Spleen (tissue), 11 donors: Measurements from ENCODE around the gene SARS1. TPM values are rescaled to one million over a fixed set of nuclear protein-coding genes. Genes with fewer than 3 reads are reported as not detected.

Experiments
- DNase-seq: peaks from one replicate; pipeline ENCODE4 v3.0.0-alpha.2; 2020
- H3K27ac ChIP-seq, 8 donors: fragments of 200-600 bp; sonication (generic) in 7 of 8; 1 replicate in 4 of 8; 2 replicates in 4 of 8; pipeline versions ENCODE4 v1.5.0 to v1.8.0; 2016 to 2021; ENCODE audit warnings: inconsistent platforms in 4 of 8, mild to moderate bottlenecking in 4 of 8, moderate library complexity in 1 of 8
- H3K27me3 ChIP-seq, 7 donors: fragments of 200-600 bp; sonication (generic) in 6 of 7; replicated peaks in 1 of 7; 1 replicate in 4 of 7; 2 replicates in 3 of 7; pipeline versions ENCODE4 v1.5.0 to v1.8.0; 2016 to 2021; ENCODE audit warnings: inconsistent platforms in 3 of 7, mild to moderate bottlenecking in 1 of 7
- H3K36me3 ChIP-seq, 6 donors: fragments of 200-600 bp; sonication (generic) in 5 of 6; 1 replicate in 4 of 6; 2 replicates in 2 of 6; pipeline versions ENCODE4 v1.5.0 to v1.8.0; 2016 to 2021; ENCODE audit warnings: inconsistent platforms in 2 of 6
- H3K4me1 ChIP-seq, 6 donors: fragments of 200-600 bp; sonication (generic) in 5 of 6; 1 replicate in 3 of 6; 2 replicates in 3 of 6; pipeline versions ENCODE4 v1.5.0 to v1.8.0; 2016 to 2021; ENCODE audit warnings: inconsistent platforms in 3 of 6
- H3K4me3 ChIP-seq, 8 donors: fragments of 200-600 bp; sonication (generic) in 7 of 8; 1 replicate in 4 of 8; 2 replicates in 4 of 8; pipeline versions ENCODE4 v1.5.0 to v1.8.0; 2016 to 2021; ENCODE audit warnings: inconsistent platforms in 4 of 8, mild to moderate bottlenecking in 4 of 8, moderate library complexity in 2 of 8
- H3K9me3 ChIP-seq, 8 donors: fragments of 200-600 bp; sonication (generic) in 7 of 8; 1 replicate in 4 of 8; 2 replicates in 4 of 8; pipeline versions ENCODE4 v1.5.0 to v1.8.0; 2016 to 2021; ENCODE audit warnings: inconsistent platforms in 4 of 8
- POLR2A ChIP-seq, 3 donors: fragments of 450-650 bp; IDR thresholded peaks; one replicate each; pipeline ENCODE4 v1.5.1; 2017; ENCODE audit warnings: antibody characterized with exemption in 3 of 3, mild to moderate bottlenecking in 1 of 3
- POLR2AphosphoS5 ChIP-seq, 3 donors: sonication (generic); formaldehyde crosslinking; IDR thresholded peaks; one replicate each; pipeline ENCODE4 v1.5.1; 2017; ENCODE audit warnings: antibody characterized with exemption in 3 of 3
- WGBS, 5 donors: extraction: QIAGEN DNeasy Blood & Tissue Kit in 3 of 5; methylation state at CpG; one replicate each; pipeline versions ENCODE4 v1.1.5 to v1.1.7; 2013 to 2018; 5-methylcytosine and 5-hydroxymethylcytosine counted together
- intact Hi-C: fragments of 100-400 bp; cut with DNase I; formaldehyde crosslinking; loops from one replicate; pipeline ENCODE4 v1.15.0; 2023; ENCODE audit warnings: low total_unique reads
- polyA plus RNA-seq, 3 donors: library from polyadenylated mRNA; stranded (reverse); fragments of 200-250 nt; gene quantifications; one replicate each; pipeline ENCODE4 v1.2.1, GENCODE V29; 2013
- total RNA-seq, 7 donors: library from RNA; depleted of rRNA in 3 of 7; stranded (reverse); fragments of >200 nt in 3 of 7; fragmentation: NEBNext Ultra II Directional in 4 of 7; extraction: Animal tissue kit (Norgen Biotek cat#: 25700) in 4 of 7; gene quantifications; one replicate each; pipeline versions ENCODE4 v1.1.0 to v1.2.1, GENCODE V29; 2016 to 2021
- TF ChIP-seq, protein P1 (sequence below), 11 experiments: fragments of 200-600 bp in 7 of 11; fragments of 450-650 bp in 4 of 11; sonication (generic) in 4 of 11; IDR thresholded peaks in 8 of 11; conservative IDR thresholded peaks in 3 of 11; 1 replicate in 7 of 11; 2 replicates in 4 of 11; pipeline versions ENCODE4 v1.4.0 to v1.8.0; 2016 to 2021; ENCODE audit warnings: antibody characterized with exemption in 11 of 11, inconsistent platforms in 4 of 11, mild to moderate bottlenecking in 1 of 11
- donor health status: healthy with polysubstance abuse.
- donor health status: DM: no; HTN: no; CAD: no; lungs with moderate emphysema.
- donor health status: DM: no; HTN: no; CAD: no.
- donor health status: Bipolar disorder and iron deficiency.
- donor health status: healthy.
- donor health status: DM: no; HTN: no; CAD: no.
- donor health status: DM: yes; HTN: yes; CAD: no.

SARS1 gene
- total and polyA plus RNA-seq, 10 donors: 47.2 to 138 (median 99.0) TPM

DNA sequence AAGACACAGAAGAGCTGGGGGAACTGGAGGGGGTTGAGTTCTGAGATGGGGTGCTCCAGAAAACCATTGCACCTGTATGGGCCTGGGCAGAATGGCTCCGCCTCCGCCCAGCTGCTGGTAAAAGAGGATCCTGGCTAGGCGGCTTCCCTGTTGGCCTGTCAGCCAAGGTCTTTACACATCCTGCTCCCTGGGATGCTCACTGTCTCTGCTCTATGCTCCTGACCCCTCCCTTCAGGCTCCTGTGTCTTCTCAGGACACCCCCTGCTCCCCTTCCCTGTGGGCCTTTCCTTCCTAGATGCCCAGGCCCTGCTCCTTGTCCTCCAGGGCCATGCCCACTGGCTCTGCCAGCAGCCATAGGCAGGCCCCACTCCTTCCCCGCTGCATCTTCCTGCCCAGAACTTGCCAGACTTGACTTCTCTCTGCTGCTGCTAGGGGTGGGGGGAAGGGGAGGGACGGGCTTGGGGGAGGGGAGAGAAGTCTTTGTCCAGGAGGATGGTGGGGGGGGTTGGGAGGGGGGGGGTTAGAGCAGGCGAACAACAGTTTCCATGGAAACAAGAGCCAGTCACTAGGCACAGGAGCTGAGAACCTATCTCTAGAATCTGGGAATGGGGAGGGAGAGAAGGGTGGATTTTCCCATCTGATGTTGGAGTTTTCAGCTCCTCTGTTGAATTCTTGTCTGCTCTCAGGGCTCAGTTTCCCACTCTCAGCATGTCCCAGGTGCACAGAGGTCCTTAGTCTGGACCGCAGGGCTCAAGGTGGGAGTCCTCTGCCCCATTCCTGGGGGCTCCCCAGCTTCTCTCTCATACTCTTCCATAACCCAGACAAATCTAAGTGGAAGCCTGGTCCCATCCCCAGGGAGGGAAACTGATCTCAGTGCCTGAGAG is 46.2 kb downstream of the SARS1 start:
- H3K27ac ChIP-seq: no peak overlapping the region
- peaks cover 0 to 15% (median 0%) of the 10 kb centered on the region in 7 donors for H3K27me3 ChIP-seq
- 69 to 86% (median 78%) methylated on average over 7 of the region's 7 CpGs for WGBS, 5 donors
- no peaks in the 10 kb centered on the region for H3K36me3 ChIP-seq
- H3K4me3 ChIP-seq: no peak overlapping the region
- TF ChIP-seq, protein P1, sequence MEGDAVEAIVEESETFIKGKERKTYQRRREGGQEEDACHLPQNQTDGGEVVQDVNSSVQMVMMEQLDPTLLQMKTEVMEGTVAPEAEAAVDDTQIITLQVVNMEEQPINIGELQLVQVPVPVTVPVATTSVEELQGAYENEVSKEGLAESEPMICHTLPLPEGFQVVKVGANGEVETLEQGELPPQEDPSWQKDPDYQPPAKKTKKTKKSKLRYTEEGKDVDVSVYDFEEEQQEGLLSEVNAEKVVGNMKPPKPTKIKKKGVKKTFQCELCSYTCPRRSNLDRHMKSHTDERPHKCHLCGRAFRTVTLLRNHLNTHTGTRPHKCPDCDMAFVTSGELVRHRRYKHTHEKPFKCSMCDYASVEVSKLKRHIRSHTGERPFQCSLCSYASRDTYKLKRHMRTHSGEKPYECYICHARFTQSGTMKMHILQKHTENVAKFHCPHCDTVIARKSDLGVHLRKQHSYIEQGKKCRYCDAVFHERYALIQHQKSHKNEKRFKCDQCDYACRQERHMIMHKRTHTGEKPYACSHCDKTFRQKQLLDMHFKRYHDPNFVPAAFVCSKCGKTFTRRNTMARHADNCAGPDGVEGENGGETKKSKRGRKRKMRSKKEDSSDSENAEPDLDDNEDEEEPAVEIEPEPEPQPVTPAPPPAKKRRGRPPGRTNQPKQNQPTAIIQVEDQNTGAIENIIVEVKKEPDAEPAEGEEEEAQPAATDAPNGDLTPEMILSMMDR (IDR thresholded peaks at IDR 0.05 in 8 of 11, conservative IDR thresholded peaks at IDR 0.05 in 3 of 11): no peak
- TF ChIP-seq POLR2AphosphoS5 (IDR thresholded peaks at IDR 0.05) (no peak), POLR2A (IDR thresholded peaks at IDR 0.05) (no peak)
- intact Hi-C loops: no loop called here
- no peak for DNase-seq
- H3K4me1 ChIP-seq: peaks cover 0 to 16% (median 9%) of the 10 kb centered on the region in 6 donors
- no peaks in the 10 kb centered on the region for H3K9me3 ChIP-seq

DNA sequence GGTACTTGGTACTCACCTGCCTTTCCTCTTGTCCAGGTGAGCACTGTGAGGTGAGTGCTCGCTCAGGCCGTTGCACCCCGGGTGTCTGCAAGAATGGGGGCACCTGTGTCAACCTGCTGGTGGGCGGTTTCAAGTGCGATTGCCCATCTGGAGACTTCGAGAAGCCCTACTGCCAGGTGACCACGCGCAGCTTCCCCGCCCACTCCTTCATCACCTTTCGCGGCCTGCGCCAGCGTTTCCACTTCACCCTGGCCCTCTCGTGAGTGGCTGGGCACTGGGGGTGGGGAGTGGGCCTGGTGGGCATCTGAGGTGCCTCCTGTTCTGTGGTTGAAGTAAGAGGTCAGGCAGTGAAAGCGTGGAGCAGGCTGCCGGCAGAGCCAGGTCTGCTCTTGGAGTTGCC is 47.3 kb downstream of the SARS1 start:
- Histone ChIP-seq H3K4me1 (peaks cover 0 to 11% (median 7%) of the 10 kb centered on the region in 6 donors), H3K27ac (no peak overlapping the region), H3K36me3 (no peaks in the 10 kb centered on the region), H3K4me3 (no peak overlapping the region), H3K27me3 (peaks cover 0 to 10% (median 0%) of the 10 kb centered on the region in 7 donors), H3K9me3 (no peaks in the 10 kb centered on the region)
- intact Hi-C loops: no loop called here
- TF ChIP-seq POLR2AphosphoS5 (IDR thresholded peaks at IDR 0.05): no peak
- 80 to 97% (median 88%) methylated on average over 9 to 16 of the region's 16 CpGs for WGBS, 5 donors
- DNase-seq: no peak

DNA sequence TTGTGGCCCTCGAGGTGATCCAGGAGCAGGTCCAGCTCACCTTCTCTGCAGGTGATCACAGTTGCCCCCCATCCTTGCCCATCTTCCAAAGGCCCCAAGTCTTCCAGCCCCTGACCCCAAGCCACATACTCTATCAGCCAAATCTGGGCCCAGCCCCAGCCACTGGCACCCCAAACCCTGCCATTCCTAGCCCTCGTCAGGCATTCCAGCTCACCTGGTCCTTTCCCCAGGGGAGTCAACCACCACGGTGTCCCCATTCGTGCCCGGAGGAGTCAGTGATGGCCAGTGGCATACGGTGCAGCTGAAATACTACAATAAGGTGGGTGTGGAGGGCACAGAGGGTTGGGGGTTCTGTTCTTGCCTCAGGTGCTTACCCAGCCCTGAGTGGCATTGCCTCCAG is 47.9 kb downstream of the SARS1 start:
- H3K36me3 ChIP-seq: no peaks in the 10 kb centered on the region
- TF ChIP-seq POLR2A (IDR thresholded peaks at IDR 0.05): no peak
- TF ChIP-seq, protein P1 (IDR thresholded peaks at IDR 0.05 in 8 of 11, conservative IDR thresholded peaks at IDR 0.05 in 3 of 11): no peak
- peaks cover 0 to 11% (median 7%) of the 10 kb centered on the region in 6 donors for H3K4me1 ChIP-seq
- intact Hi-C loops: no loop called here
- DNase-seq: no peak
- no peak overlapping the region for H3K27ac ChIP-seq
- WGBS, 5 donors: 83 to 91% (median 88%) methylated on average over 6 of the region's 6 CpGs
- no peak overlapping the region for H3K4me3 ChIP-seq
- H3K9me3 ChIP-seq: no peaks in the 10 kb centered on the region
- peaks cover 0 to 10% (median 0%) of the 10 kb centered on the region in 7 donors for H3K27me3 ChIP-seq

DNA sequence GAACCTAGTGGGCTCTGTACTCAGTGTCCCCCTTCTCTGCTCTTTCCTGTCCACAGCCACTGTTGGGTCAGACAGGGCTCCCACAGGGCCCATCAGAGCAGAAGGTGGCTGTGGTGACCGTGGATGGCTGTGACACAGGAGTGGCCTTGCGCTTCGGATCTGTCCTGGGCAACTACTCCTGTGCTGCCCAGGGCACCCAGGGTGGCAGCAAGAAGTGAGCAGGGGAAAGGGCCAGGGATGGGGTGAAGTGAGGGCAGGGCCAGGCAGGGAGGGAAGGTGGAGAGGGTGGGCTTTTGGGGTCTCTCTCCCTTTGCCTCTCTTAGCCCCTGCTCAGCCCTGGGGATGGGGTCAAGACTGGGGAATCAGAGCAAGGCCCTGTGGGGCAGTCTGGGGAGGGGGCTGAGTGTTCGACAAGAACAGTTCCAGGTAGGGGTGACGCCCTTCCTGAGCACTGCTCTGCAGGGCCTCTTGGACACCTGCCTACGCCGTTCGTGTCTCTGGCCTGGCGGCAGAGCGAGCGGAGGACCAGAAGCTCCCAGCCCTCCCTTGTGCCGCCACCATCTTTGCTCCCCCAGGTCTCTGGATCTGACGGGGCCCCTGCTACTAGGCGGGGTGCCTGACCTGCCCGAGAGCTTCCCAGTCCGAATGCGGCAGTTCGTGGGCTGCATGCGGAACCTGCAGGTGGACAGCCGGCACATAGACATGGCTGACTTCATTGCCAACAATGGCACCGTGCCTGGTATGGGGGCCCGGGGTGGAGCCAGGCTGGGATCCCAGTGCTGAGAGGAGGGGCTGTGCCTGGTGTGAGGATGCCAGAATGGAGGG is 48.7 kb downstream of the SARS1 start:
- intact Hi-C loops: no loop called here

More for the DNA sequence above, 48.7 kb downstream of the SARS1 start:
- 87 to 92% (median 91%) methylated on average over 15 to 22 of the region's 22 CpGs for WGBS, 5 donors
- no peak overlapping the region for H3K27ac ChIP-seq
- no peak for TF ChIP-seq POLR2A (IDR thresholded peaks at IDR 0.05)
- TF ChIP-seq, protein P1 (IDR thresholded peaks at IDR 0.05 in 8 of 11, conservative IDR thresholded peaks at IDR 0.05 in 3 of 11): no peak
- no peak for TF ChIP-seq POLR2AphosphoS5 (IDR thresholded peaks at IDR 0.05)
- no peaks in the 10 kb centered on the region for H3K36me3 ChIP-seq
- no peak for DNase-seq
- no peak overlapping the region for H3K4me3 ChIP-seq
- H3K27me3 ChIP-seq: peaks cover 0 to 10% (median 0%) of the 10 kb centered on the region in 7 donors
- H3K4me1 ChIP-seq: peaks cover 0 to 11% (median 7%) of the 10 kb centered on the region in 6 donors
- H3K9me3 ChIP-seq: no peaks in the 10 kb centered on the region
